GM21447 (cell line): ENCODE results near the gene GPBP1.
"Not testable (repeated sequence)": the region's sequence is repeated elsewhere in the genome, so short reads cannot be mapped to it uniquely, and the experiment has no call there.

Experiments
- ATAC-seq: cut with Tn5 transposase; IDR thresholded peaks from one replicate; pipeline ENCODE4 v1.9.1; 2021; ENCODE audit not compliant: unreplicated experiment

The GPBP1 gene

GRCh38 chr5:57176350-57176857, 2.5 kb downstream of the GPBP1 start:
- ATAC-seq = no peak

- no peak for ATAC-seq
These were observed 3.8 kb downstream of the GPBP1 start for GRCh38 chr5:57177479-57178156.

GRCh38 chr5:57178238-57178637, 4.4 kb downstream of the GPBP1 start:
- not testable (repeated sequence) for ATAC-seq

GRCh38 chr5:57179262-57180200, 5.7 kb downstream of the GPBP1 start:
- ATAC-seq = no peak

GRCh38 chr5:57181154-57181553, 7.3 kb downstream of the GPBP1 start:
- ATAC-seq = no peak

- no peak for ATAC-seq
These were observed 10.5 kb downstream of the GPBP1 start for GRCh38 chr5:57184322-57184721.

- no peak for ATAC-seq
These were observed 11.5 kb downstream of the GPBP1 start for GRCh38 chr5:57185313-57185712.

GRCh38 chr5:57186194-57186593, 12.3 kb downstream of the GPBP1 start:
- no peak for ATAC-seq

- not testable (repeated sequence) for ATAC-seq
These were observed 14.1 kb downstream of the GPBP1 start for GRCh38 chr5:57187977-57188376.

GRCh38 chr5:57189515-57189914, 15.7 kb downstream of the GPBP1 start:
- no peak for ATAC-seq

- no peak for ATAC-seq
These were observed 16.7 kb downstream of the GPBP1 start for GRCh38 chr5:57190593-57190992.

GRCh38 chr5:57191163-57191562, 17.3 kb downstream of the GPBP1 start:
- no peak for ATAC-seq

- no peak for ATAC-seq
These were observed 18.1 kb downstream of the GPBP1 start for GRCh38 chr5:57191986-57192385.

GRCh38 chr5:57192832-57193231, 19.0 kb downstream of the GPBP1 start:
- ATAC-seq = not testable (repeated sequence)

GRCh38 chr5:57193757-57194413, 20.0 kb downstream of the GPBP1 start:
- no peak for ATAC-seq

GRCh38 chr5:57194653-57195052, 20.8 kb downstream of the GPBP1 start:
- ATAC-seq = no peak

GRCh38 chr5:57195060-57195459, 21.2 kb downstream of the GPBP1 start:
- no peak for ATAC-seq

GRCh38 chr5:57199866-57200265, 26.0 kb downstream of the GPBP1 start:
- ATAC-seq = no peak

GRCh38 chr5:57202811-57203210, 29.0 kb downstream of the GPBP1 start:
- no peak for ATAC-seq

- no peak for ATAC-seq
These were observed 33.3 kb downstream of the GPBP1 start for GRCh38 chr5:57207007-57207653.

- ATAC-seq = no peak
These were observed 33.8 kb downstream of the GPBP1 start for GRCh38 chr5:57207681-57208080.
